HG03460 (cell line): ENCODE data around the gene KCNQ1OT1.

Source experiments
- ATAC-seq: cut with Tn5 transposase; IDR thresholded peaks from one replicate; pipeline ENCODE4 v1.9.1; 2021; ENCODE audit not compliant: unreplicated experiment

The KCNQ1OT1 gene

GRCh38 chr11:2703363-2704141 is 3.8 kb upstream of the KCNQ1OT1 start:
- no peak for ATAC-seq

GRCh38 chr11:2702771-2703362 is 3.1 kb upstream of the KCNQ1OT1 start:
- no peak for ATAC-seq

- no peak for ATAC-seq
Measured at GRCh38 chr11:2701898-2702434, 2.2 kb upstream of the KCNQ1OT1 start.

- no peak for ATAC-seq
Measured at GRCh38 chr11:2701230-2701629, 1.4 kb upstream of the KCNQ1OT1 start.

- ATAC-seq, result no peak
Measured at GRCh38 chr11:2700415-2701211, 819 bp upstream of the KCNQ1OT1 start.

GRCh38 chr11:2699185-2699530 is 636 bp downstream of the KCNQ1OT1 start:
- ATAC-seq, result peak; percentile 5

GRCh38 chr11:2698386-2699184 is 1.2 kb downstream of the KCNQ1OT1 start:
- ATAC-seq, result no peak

- no peak for ATAC-seq
Measured at GRCh38 chr11:2697866-2698265, 1.9 kb downstream of the KCNQ1OT1 start.

- no peak for ATAC-seq
Measured at GRCh38 chr11:2696455-2696854, 3.3 kb downstream of the KCNQ1OT1 start.

GRCh38 chr11:2694995-2695939 is 4.5 kb downstream of the KCNQ1OT1 start:
- ATAC-seq, result no peak

- ATAC-seq, result no peak
Measured at GRCh38 chr11:2694495-2694894, 5.3 kb downstream of the KCNQ1OT1 start.

- no peak for ATAC-seq
Measured at GRCh38 chr11:2693271-2694261, 6.2 kb downstream of the KCNQ1OT1 start.

- ATAC-seq, result no peak
Measured at GRCh38 chr11:2691991-2692875, 7.6 kb downstream of the KCNQ1OT1 start.

GRCh38 chr11:2691355-2691761 is 8.4 kb downstream of the KCNQ1OT1 start:
- no peak for ATAC-seq

GRCh38 chr11:2690596-2691354 is 9.0 kb downstream of the KCNQ1OT1 start:
- ATAC-seq, result no peak

GRCh38 chr11:2689651-2690575 is 9.9 kb downstream of the KCNQ1OT1 start:
- no peak for ATAC-seq
